ENCODE results near the gene SMTN. TPM values are rescaled to one million over a fixed set of nuclear protein-coding genes. Genes with fewer than 3 reads are reported as not detected.
"Not testable (repeated sequence)": the region's sequence is repeated elsewhere in the genome, so short reads cannot be mapped to it uniquely, and the experiment has no call there.

The SMTN gene
- total RNA-seq, 1 experiment from 2014 or later = 35.7 TPM

DNA sequence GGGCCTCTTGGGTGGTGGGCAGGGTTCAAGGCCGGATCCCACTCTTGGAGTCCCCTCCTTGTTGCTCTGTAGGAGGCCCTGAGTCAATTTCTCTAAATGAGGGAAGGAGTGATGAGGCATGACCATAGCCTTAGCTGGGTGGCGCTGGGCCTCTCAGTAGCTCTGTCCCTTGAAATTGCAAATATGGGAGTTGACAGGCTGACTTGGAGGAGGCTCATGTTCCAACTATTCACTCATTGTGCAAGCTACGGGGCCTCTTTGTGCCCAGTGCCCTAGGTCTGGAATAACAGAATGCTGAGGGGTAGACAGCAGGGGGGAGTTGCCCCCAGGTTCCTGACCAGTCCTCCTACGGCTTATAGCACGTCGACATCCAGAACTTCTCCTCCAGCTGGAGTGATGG is 18.3 kb downstream of the SMTN start:
- in situ Hi-C loops (cut with HindIII; ENCODE audit: low pct_unique_long_range_greater_than_20kb, low sequenced_read_pairs) = no loop called here
- no peak for DNase-seq (ENCODE audit: low read depth)

DNA sequence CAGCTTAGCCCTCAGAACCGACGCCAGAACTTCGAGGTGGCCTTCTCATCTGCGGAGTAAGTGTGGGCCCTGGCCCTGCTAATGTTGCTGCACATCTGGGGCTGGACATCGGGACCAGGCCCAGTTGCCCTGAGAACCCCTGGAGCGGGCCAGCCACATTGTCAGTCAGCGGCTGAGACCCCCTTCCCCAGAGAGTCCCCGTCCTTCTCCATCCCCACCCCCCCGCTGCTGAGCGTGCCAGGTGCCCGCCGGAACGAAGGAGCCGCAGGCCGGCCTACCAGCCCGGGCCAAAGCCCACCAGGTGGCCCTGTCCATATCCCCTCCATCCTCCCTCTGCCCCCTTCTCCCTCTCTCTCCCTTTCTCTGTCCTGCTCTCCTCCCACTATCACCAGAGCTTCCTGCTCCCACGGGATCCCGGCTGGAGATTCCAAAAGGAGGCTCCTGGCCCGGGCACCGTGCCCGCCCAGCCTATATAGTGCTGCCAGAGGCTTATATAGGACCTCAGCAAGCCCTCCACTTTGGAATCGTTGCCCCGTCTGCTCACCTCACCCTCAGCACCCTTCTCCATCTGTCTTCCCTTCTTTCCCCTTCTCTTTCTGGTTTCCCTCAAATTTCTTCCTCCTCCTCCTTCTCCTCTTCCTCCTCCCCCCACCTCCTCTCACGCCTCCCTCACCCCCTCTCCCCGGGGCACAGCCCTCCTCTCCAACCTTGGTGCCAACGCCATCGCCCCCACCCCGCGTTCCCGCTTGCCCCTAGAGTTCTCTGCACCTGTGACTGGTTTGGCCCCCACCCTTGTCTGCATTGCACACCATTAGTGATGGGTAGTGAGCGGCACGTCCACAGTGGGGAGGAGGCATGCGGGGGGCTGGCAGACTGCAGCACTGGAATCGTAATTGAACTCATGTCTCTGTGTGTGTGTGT is 19.0 kb downstream of the SMTN start:
- no peak for DNase-seq (ENCODE audit: low read depth)
- in situ Hi-C loops (cut with HindIII; ENCODE audit: low pct_unique_long_range_greater_than_20kb, low sequenced_read_pairs) = no loop called here

DNA sequence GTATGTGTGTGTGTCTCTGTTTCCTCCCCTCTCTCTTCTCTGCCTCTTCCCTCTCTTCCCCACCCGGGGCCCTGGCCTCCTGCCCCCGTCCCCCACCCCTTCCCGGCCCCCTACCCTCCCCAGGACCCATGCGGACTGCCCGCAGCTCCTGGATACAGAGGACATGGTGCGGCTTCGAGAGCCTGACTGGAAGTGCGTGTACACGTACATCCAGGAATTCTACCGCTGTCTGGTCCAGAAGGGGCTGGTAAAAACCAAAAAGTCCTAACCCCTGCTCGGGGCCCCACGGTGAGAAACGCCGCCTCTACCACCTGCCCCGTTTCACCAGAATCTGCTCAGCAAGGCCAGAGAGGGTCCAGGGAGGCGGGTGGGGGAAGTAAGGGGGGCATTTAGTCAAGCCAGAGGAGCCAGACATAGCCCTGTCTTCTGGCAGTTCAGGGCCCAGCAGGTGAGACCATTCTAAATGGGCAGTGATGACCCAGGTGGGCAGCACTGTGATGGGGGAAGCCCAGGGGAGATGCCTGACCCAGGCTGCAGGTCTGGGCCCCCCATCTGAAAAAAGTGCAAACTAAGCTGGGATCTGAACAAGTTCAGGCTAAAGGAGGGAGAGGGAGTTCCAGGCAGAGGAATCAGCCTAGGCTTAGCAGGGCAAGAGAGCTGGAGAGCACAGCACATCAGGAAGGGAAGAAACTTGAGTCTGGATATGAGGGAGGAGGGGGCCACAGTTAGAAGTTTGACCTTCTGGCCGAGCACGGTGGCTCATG is 19.8 kb downstream of the SMTN start:
- no peak for DNase-seq (ENCODE audit: low read depth)
- in situ Hi-C loops (cut with HindIII; ENCODE audit: low pct_unique_long_range_greater_than_20kb, low sequenced_read_pairs) = no loop called here

DNA sequence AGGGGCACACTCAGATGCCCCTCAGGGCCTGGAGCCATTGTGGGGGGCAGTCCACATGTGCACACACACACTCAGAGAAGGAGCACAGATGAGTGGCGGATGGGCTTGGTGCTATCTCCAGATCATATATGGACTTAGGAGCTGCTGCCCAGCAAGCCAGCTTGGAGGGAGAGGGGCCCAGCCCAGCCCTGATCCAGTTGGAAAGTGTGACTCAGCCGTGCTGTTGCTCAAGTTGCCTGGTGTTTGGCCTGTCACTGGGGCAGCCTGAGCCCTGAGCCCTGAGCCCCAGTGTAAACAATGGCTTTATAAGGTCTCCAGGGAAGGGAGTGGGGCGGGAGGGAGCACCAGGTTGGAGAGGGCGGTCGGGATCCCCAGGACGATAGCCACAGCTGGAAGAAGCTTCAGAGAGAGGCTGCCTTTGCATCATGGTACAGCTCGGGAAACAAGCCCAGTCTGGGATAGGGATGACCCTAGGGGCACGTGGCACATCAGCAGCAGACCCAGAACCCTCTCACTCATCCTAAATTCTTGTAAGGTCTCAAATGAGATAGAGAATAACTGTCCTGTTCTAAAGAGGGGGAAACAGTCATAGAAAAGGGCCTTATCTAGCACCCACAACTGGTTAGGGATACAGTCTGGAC is 21.4 kb downstream of the SMTN start:
- in situ Hi-C loops (cut with HindIII; ENCODE audit: low pct_unique_long_range_greater_than_20kb, low sequenced_read_pairs) = no loop called here
- DNase-seq (ENCODE audit: low read depth) = peak; percentile 31

DNA sequence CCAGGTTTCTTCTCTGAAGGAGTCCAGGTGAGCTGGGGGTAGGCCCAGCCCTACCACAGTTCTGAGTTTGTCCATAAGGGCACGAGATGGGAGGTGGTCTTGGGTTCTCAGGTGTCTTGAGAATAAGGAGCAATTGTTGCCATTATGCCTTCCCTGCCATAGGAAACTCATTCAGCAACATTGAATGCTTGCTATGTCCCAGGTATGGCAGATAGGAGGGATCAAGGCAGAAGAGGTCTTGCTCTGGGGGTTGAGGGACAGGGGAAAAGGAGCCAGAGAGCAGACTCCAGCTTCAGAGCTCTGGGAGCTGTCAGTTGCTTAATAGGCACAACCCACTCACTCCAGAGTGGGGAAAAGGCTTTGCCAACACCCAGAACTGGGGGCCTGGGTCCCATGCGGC is 22.0 kb downstream of the SMTN start:
- no peak for DNase-seq (ENCODE audit: low read depth)
- in situ Hi-C loops (cut with HindIII; ENCODE audit: low pct_unique_long_range_greater_than_20kb, low sequenced_read_pairs) = no loop called here

DNA sequence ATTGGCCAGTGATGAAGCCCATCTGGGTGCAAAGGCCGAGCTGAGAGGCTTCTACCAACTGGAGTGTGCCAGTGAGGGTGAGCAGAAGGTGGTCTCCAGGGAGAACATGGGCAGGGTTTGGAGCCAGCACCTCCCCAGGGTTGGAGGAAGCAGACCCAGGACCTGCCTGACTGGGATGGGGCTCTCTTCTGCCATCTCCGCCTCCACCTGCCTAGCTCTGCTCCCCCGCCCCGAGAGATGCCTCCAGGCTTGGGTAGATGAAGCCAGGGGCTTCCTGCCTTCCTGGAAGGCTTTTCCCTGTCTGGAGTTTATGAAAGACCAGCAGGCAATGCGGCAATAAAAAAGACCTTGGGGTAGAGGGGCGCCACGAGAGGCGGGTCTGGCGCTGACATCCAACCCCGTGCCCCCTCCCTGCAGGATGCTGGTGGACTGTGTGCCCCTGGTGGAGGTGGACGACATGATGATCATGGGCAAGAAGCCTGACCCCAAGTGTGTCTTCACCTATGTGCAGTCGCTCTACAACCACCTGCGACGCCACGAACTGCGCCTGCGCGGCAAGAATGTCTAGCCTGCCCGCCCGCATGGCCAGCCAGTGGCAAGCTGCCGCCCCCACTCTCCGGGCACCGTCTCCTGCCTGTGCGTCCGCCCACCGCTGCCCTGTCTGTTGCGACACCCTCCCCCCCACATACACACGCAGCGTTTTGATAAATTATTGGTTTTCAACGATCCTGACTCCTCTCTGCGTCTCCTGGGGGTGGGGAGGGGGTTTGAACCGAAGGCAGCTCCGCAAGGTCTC is 23.0 kb downstream of the SMTN start:
- no peak for DNase-seq (ENCODE audit: low read depth)
- in situ Hi-C loops (cut with HindIII; ENCODE audit: low pct_unique_long_range_greater_than_20kb, low sequenced_read_pairs) = no loop called here

DNA sequence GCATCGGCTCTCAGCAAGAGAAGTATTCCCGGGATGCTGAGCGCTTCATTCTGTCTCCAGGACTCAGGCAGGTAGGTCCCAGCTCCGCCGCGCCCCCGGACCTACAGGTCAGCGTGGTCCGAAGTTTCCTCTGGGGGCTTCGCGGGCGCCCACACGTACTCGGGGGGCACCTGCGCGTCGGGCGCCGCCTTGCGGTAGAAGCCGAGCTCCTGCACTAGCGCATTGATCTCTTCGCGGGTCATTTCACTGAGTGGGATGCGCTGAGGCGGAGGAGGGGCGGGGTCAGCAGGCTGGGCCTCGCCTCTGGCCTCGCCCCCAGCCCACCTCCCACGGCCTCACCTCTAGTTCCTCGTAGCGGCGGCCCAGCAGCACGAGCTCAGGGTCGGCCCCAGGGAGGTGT is 23.8 kb downstream of the SMTN start:
- DNase-seq (ENCODE audit: low read depth) = no peak
- in situ Hi-C loops (cut with HindIII; ENCODE audit: low pct_unique_long_range_greater_than_20kb, low sequenced_read_pairs) = no loop called here

DNA sequence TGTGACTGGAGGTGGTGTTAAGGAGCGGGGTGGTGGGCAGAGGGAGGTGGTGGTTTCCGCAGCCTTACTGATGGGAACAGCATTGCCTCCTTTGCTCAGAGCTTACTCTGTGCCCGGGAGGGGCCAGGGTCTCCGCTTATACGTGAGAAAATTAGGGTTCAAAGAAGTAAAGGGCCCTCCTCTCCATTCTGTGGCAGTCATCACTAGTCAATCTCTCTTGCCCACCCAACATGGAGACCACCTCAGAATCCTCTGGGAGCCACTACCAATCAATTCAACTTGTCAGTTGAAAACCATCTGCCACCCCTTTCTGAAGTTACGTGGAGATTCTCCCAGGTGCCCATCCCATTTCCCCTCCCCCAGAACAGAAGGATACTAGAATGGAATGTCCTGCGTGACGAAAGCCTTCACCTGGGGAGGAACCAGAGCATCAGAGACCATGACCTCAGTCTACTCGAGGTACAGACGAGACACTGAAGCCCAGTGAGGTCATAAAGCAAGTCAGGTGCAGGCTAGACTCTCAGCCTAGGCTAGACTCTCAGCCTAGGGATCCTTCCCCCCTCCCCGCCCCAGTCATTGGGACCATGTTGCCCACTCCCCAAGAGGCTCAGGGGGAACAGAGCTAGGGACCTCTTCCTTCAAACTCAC is 24.3 kb downstream of the SMTN start:
- in situ Hi-C loops (cut with HindIII; ENCODE audit: low pct_unique_long_range_greater_than_20kb, low sequenced_read_pairs) = no loop called here

DNA sequence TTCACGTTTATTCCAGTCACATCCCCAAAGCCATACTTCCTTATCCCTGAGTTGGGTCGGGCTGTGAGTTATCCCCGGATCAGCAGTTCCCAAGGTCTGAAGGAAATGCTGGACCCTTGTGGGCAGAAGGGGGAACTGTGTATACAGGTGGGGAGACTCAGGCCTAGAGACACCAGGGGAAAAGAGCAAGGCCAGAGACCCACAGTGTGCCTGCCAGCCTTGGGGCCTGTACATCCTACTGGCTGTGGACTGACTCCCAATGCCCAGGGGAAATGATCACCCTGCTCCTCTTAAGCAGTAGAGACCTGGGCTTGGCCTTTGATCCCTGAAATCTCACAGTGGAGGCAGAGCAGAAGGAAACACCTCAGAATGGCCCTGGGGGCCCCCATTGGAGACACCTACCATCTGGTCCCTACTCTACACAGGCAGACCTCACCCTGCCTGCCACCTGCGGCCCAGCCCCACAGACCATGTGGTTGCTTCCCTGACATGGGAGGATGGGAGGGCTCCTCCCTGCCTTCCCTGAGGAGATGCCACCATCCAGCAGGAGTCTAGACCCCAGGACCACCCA is 25.0 kb downstream of the SMTN start:
- in situ Hi-C loops (cut with HindIII; ENCODE audit: low pct_unique_long_range_greater_than_20kb, low sequenced_read_pairs) = no loop called here
- no peak for DNase-seq (ENCODE audit: low read depth)

More for the DNA sequence above, 24.3 kb downstream of the SMTN start:
- no peak for DNase-seq (ENCODE audit: low read depth)

DNA sequence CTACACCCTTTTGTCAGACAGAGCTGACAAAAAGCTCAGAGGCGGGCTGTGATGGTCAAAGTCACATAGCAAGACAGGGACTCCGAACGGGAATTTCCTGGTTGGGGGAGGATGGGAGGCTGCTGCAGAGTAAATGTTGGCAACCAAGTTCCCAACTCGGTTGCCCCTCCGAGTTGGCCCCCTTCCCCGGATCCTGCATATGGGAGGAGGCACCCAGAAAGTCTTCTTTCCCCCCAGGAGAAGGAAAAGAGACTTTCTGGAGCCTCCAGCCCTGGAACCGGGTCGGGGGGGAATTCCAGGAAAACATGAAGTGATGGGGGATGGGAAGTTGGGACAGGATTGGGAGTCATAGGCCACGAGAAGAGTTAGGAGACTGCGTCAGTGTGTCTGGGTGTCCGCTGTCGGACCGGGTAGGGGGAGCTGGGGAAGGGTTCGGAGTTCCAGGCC is 25.6 kb downstream of the SMTN start:
- in situ Hi-C loops (cut with HindIII; ENCODE audit: low pct_unique_long_range_greater_than_20kb, low sequenced_read_pairs) = no loop called here
- DNase-seq (ENCODE audit: low read depth) = no peak

DNA sequence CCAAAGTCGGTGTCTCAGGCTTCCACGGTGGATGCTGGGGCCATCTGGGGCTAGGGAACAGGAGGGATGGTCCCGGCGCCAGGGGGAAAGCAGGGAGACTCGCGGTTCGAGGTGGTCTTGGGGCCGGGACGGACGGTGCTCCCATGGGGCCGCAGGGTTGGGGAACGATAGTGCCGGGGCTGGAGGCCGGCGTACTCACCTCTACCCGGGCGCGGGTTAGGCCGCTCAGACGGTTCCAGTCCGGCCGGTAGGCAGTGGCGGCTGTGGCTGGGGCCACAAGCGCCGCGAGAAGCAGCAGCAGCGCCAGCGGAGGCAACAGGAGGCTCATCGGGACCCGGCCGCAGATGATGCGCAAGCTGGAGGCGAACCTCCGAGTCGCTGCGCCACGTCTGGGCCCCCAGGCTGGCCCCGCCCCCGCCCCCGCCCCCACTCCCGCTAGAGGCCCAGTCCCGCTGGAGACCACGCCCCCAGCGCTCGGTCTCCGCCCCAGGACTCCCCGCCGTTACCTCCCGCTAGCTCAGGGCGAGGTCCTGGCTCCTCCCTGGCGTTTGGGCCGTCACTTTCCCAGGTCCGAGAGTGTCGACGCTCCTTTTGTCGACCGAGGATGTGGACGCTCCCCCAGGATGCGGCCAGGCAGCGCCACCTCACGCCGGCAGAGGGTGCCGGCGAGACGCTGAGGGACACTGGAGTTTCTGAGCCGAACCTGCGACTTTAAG is 26.2 kb downstream of the SMTN start, which contains the start of gene SELENOM:
Gene SELENOM, minus strand, starts transcription at position 391 of the 716 bp plus-strand sequence. Its CDS starts 63 bp downstream, at position 328.
- in situ Hi-C loops (cut with HindIII; ENCODE audit: low pct_unique_long_range_greater_than_20kb, low sequenced_read_pairs) = no loop called here

DNA sequence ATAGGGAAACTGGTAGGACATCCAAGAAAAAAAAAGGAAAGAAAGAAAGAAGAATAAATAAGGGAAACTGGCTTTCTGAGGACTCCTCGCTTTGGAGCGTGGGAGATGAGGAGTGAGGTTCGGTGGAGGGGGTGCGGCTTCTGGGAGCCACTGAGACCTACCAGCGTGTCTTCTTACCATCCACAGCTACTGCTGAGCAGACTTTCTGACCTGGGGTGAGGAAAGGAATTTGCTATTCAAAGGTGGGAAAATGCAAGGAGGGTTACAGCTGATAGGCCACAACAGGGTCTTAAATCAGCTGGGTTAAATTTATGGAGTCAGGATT is 26.7 kb downstream of the SMTN start:
- DNase-seq (ENCODE audit: low read depth) = no peak
- in situ Hi-C loops (cut with HindIII; ENCODE audit: low pct_unique_long_range_greater_than_20kb, low sequenced_read_pairs) = no loop called here

More for the DNA sequence above, 26.2 kb downstream of the SMTN start, which contains the start of gene SELENOM:
- peak; percentile 98 for DNase-seq (ENCODE audit: low read depth)

DNA sequence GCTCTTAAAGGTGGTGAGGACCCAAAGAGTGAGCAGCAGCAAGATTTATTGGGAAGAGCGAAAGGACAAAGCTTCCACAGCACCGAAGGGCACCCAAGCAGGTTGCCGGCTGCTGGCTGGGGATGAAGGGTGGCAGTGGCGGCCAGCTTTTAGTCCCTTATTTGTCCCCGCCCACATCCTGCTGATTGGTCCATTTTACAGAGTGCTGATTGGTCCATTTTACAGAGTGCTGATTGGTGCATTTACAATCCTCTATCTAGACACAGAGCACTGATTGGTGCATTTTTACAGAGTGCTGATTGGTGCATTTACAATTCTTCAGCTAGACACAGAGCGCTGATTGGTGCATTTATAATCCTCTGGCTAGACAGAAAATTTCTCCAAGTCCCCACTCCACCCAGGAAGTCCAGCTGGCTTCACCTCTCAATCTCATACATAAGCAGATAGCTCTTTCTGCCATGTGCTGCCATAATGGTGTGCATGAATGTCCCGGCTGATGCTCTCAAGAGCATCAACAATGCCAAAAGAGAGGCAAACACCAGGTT is 31.5 kb downstream of the SMTN start:
- in situ Hi-C loops (cut with HindIII; ENCODE audit: low pct_unique_long_range_greater_than_20kb, low sequenced_read_pairs) = loop anchor here (10.0 kb wide), 1 partner anchor 102 kb away; the partner anchor contains the start of gene LIMK2
- DNase-seq (ENCODE audit: low read depth) = not testable (repeated sequence)

DNA sequence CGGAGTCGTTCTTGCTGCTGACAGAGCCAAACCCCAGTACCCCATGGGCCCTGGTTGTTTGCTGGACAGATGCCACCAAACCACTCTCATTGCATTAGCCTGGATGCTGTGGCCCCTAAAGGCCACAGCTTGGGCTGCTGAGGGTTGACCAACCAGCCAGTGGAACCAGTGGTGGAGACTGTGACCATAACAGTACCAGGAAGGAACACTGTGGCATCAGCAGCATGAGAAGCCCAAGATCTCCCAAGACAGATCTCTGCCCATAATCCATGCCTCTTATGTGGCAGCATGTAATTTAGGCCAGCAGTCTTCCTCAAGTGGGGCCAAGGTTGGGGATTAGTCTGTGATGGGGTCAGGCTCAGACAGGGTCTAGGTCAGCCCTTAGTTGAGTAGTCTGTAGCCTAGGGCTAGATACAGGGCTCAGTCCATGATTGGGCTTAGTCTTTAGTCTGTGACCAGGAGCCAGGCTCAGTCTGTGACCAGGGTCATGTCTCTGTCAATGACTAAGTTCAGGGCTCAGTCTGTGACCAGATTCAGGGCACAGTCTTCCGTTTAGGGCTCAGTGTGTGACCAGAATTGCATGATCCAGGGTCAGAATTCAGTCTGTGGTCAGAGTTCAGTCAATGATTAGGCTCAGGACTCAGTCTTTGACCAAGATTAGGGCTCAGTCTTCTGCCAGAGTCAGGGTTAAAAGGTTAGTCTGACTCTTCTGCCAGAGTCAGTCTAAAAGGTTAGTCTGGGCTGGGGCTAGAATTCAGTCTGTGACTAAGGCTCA is 37.1 kb downstream of the SMTN start:
- in situ Hi-C loops (cut with HindIII; ENCODE audit: low pct_unique_long_range_greater_than_20kb, low sequenced_read_pairs) = loop anchor here (10.0 kb wide), 1 partner anchor 97 kb away; the partner anchor contains the start of gene LIMK2
- no peak for DNase-seq (ENCODE audit: low read depth)

DNA sequence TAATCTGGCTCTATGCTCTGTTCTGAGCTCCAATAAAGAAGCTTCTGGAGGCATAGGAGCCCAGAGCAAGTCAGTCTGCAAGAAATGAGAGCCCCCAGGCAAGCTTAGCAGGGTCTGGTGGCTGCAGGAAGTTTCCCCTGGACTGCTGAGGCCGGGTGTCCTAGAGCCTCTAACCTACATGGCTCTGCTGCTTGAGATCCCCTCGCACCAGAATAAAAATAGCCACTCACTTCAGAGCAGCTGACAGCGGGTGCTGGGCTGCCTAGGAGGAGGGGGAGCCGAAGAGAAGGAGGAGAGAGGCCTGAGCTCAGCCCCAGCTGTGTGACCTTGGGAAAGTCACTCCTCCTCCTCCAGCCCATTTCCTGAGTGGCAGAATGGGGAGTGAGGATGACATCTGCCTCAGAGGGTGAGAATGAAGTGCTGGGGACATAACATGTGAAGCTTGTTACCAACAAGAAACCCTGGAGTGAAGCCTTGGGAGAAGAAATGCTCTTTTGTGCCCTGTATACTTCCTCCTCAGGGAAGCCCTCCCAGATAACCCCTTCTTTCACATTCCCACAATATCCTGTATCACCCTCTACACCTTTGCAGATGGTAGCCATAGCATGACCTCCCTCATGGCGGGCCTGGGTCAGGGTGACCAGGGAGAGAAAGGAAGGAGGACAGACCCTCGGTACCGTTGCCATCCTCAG is 38.1 kb downstream of the SMTN start:
- no peak for DNase-seq (ENCODE audit: low read depth)
- in situ Hi-C loops (cut with HindIII; ENCODE audit: low pct_unique_long_range_greater_than_20kb, low sequenced_read_pairs) = loop anchor here (10.0 kb wide), 1 partner anchor 96 kb away; the partner anchor contains the start of gene LIMK2
